SKM-1 treated with dmso at 0.1 percent for 144 hours (cell line): ENCODE data around the gene AQP6.

Experiments used
- DNase-seq: peaks from one replicate; lab custom pipeline; 2025; ENCODE audit not compliant: unreplicated experiment; lab: John Stamatoyannopoulos, UW

Gene AQP6

GRCh38 chr12:49972641-49973360 lies at the start of gene AQP6:
TSS of gene AQP6 (plus strand) at chr12:49972947. CDS start at chr12:49973174, 227 bp downstream.
- DNase-seq: no peak

- no peak for DNase-seq
Measured at GRCh38 chr12:49923035-49923644, 49.6 kb upstream of the AQP6 start.

- DNase-seq: no peak
Measured at GRCh38 chr12:49923880-49924556, 48.7 kb upstream of the AQP6 start.

- DNase-seq: no peak
Measured at GRCh38 chr12:49924628-49925246, 48.0 kb upstream of the AQP6 start.

GRCh38 chr12:49925433-49926204 lies 47.1 kb upstream of the AQP6 start:
- no peak for DNase-seq

- DNase-seq: no peak
Measured at GRCh38 chr12:49928471-49928870, 44.3 kb upstream of the AQP6 start.

GRCh38 chr12:49929581-49929980 lies 43.2 kb upstream of the AQP6 start:
- DNase-seq: no peak

- DNase-seq: no peak
Measured at GRCh38 chr12:49930515-49931288, 42.0 kb upstream of the AQP6 start.

GRCh38 chr12:49932023-49932422 lies 40.7 kb upstream of the AQP6 start:
- no peak for DNase-seq

- no peak for DNase-seq
Measured at GRCh38 chr12:49932533-49933130, 40.1 kb upstream of the AQP6 start.

- no peak for DNase-seq
Measured at GRCh38 chr12:49933796-49934195, 39.0 kb upstream of the AQP6 start.

- DNase-seq: no peak
Measured at GRCh38 chr12:49934505-49934904, 38.2 kb upstream of the AQP6 start.

- DNase-seq: no peak
Measured at GRCh38 chr12:49936925-49937324, 35.8 kb upstream of the AQP6 start.

GRCh38 chr12:49937639-49938300 lies 35.0 kb upstream of the AQP6 start:
- no peak for DNase-seq

GRCh38 chr12:49939307-49939706 lies 33.4 kb upstream of the AQP6 start:
- DNase-seq: no peak

GRCh38 chr12:49939707-49940106 lies 33.0 kb upstream of the AQP6 start:
- DNase-seq: no peak

GRCh38 chr12:49941556-49942511 lies 30.9 kb upstream of the AQP6 start:
- no peak for DNase-seq

- DNase-seq: no peak
Measured at GRCh38 chr12:49942512-49942893, 30.2 kb upstream of the AQP6 start.
